Esophagus muscularis mucosa (tissue), 4 donors: ENCODE measurements around the gene DCAF6.

Source experiments
- CTCF ChIP-seq, 3 experiments: fragments of 200-600 bp in 2 of 3; fragments of 450-650 bp in 1 of 3; sonication (generic) in 2 of 3; IDR thresholded peaks; one replicate each; pipeline ENCODE4 v1.5.1; 2017 to 2019; ENCODE audit warnings: antibody characterized with exemption in 3 of 3, mild to moderate bottlenecking in 2 of 3, moderate library complexity in 1 of 3
- EP300 ChIP-seq: sonication (generic); formaldehyde crosslinking; IDR thresholded peaks from one replicate; pipeline ENCODE4 v1.6.1; 2017; ENCODE audit warnings: antibody characterized with exemption
- POLR2A ChIP-seq: fragments of 450-650 bp; IDR thresholded peaks from one replicate; pipeline ENCODE4 v1.6.1; 2017; ENCODE audit warnings: antibody characterized with exemption, moderate library complexity, mild to moderate bottlenecking, low read depth
- POLR2AphosphoS5 ChIP-seq, 2 donors: sonication (generic); formaldehyde crosslinking; IDR thresholded peaks; one replicate each; pipeline ENCODE4 v1.6.1; 2017; ENCODE audit warnings: antibody characterized with exemption in 2 of 2

- no peak for TF ChIP-seq POLR2AphosphoS5 (IDR thresholded peaks at IDR 0.05)
- TF ChIP-seq CTCF (IDR thresholded peaks at IDR 0.05) = no peak
- no peak for TF ChIP-seq EP300
- no peak for TF ChIP-seq POLR2A
Measured at GRCh38 chr1:167916766-167917511, 19.5 kb upstream of the DCAF6 start.
